OCI-LY1 (cell line): ENCODE data around the gene MCM7.

Experiments used
- H2AFZ ChIP-seq: fragments of 200-600 bp; sonication (generic), shearing (Covaris generic); 2 replicates; pipeline ENCODE4 v1.6.0; 2014; ENCODE audit warnings: antibody characterized with exemption, mild to moderate bottlenecking, low read length
- H3F3A ChIP-seq: fragments of 200-600 bp; sonication (generic), shearing (Covaris generic); 2 replicates; pipeline ENCODE4 v1.6.0; 2014; ENCODE audit warnings: mild to moderate bottlenecking, antibody characterized with exemption, low read length, moderate library complexity; ENCODE audit not compliant: insufficient read depth
- H3K27ac ChIP-seq: fragments of 200-600 bp; sonication (generic); 2 replicates; pipeline ENCODE4 v1.5.1; 2014; ENCODE audit warnings: low read length, mixed run types, mild to moderate bottlenecking, low read depth; ENCODE audit not compliant: poor library complexity, severe bottlenecking
- H3K27me3 ChIP-seq: fragments of 200-600 bp; sonication (generic); 2 replicates; pipeline ENCODE4 v1.6.0; 2014; ENCODE audit warnings: antibody characterized with exemption, mild to moderate bottlenecking, low read length, moderate library complexity; ENCODE audit not compliant: insufficient read depth
- H3K36me3 ChIP-seq: fragments of 200-600 bp; sonication (generic); 2 replicates; pipeline ENCODE4 v1.6.1; 2014; ENCODE audit warnings: mild to moderate bottlenecking, antibody characterized with exemption, low read length, moderate library complexity, mixed read lengths; ENCODE audit not compliant: insufficient read depth
- H3K4me1 ChIP-seq: fragments of 200-600 bp; sonication (generic); 2 replicates; pipeline ENCODE4 v1.5.1; 2014; ENCODE audit warnings: mild to moderate bottlenecking, low read length, moderate library complexity; ENCODE audit not compliant: insufficient read depth, severe bottlenecking
- H3K4me2 ChIP-seq: fragments of 200-600 bp; sonication (generic), shearing (Covaris generic); 2 replicates; pipeline ENCODE4 v1.6.1; 2014; ENCODE audit warnings: low read length
- H3K4me3 ChIP-seq: fragments of 200-600 bp; sonication (generic); 2 replicates; pipeline ENCODE4 v1.5.1; 2014; ENCODE audit warnings: low read length, low read depth, mild to moderate bottlenecking, mixed read lengths; ENCODE audit not compliant: poor library complexity, severe bottlenecking
- H3K79me2 ChIP-seq: fragments of 200-600 bp; shearing (Covaris generic); 2 replicates; pipeline ENCODE4 v1.6.1; 2016; ENCODE audit warnings: mixed run types, low read length, mixed read lengths; ENCODE audit not compliant: insufficient read depth
- H3K9ac ChIP-seq: fragments of 200-600 bp; sonication (generic), shearing (Covaris generic); 2 replicates; pipeline ENCODE4 v1.6.1; 2014; ENCODE audit warnings: mild to moderate bottlenecking, low read length, mixed read lengths
- H3K9me2 ChIP-seq: fragments of 200-600 bp; sonication (generic), shearing (Covaris generic); 2 replicates; pipeline ENCODE4 v1.6.1; 2014; ENCODE audit warnings: low read depth, mild to moderate bottlenecking, low read length, mixed read lengths
- H3K9me3 ChIP-seq: fragments of 200-600 bp; shearing (Covaris generic); 2 replicates; pipeline ENCODE4 v1.6.1; 2014; ENCODE audit warnings: low read length, mixed read lengths
- H4K20me1 ChIP-seq: fragments of 200-600 bp; sonication (generic), shearing (Covaris generic); 2 replicates; pipeline ENCODE4 v1.6.0; 2016; ENCODE audit warnings: mild to moderate bottlenecking, low read length; ENCODE audit not compliant: insufficient read depth
- CTCF ChIP-seq: fragments of 200-600 bp; sonication (generic), shearing (Covaris generic); IDR thresholded peaks from 2 replicates; pipeline ENCODE4 v1.5.1; 2017; ENCODE audit warnings: mild to moderate bottlenecking, antibody characterized with exemption, low read length, moderate library complexity, mixed read lengths
- EZH2 ChIP-seq: fragments of 200-600 bp; sonication (generic), shearing (Covaris generic); IDR thresholded peaks from 2 replicates; pipeline ENCODE4 v1.8.0; 2017; ENCODE audit warnings: borderline replicate concordance, mixed run types, mild to moderate bottlenecking, antibody characterized with exemption, low read length, moderate library complexity, mixed read lengths

Gene MCM7

GRCh38 chr7:100120733-100121036, 19.5 kb upstream of the MCM7 start:
- peak overlapping the region; percentile 76 for H3K27ac ChIP-seq

DNA sequence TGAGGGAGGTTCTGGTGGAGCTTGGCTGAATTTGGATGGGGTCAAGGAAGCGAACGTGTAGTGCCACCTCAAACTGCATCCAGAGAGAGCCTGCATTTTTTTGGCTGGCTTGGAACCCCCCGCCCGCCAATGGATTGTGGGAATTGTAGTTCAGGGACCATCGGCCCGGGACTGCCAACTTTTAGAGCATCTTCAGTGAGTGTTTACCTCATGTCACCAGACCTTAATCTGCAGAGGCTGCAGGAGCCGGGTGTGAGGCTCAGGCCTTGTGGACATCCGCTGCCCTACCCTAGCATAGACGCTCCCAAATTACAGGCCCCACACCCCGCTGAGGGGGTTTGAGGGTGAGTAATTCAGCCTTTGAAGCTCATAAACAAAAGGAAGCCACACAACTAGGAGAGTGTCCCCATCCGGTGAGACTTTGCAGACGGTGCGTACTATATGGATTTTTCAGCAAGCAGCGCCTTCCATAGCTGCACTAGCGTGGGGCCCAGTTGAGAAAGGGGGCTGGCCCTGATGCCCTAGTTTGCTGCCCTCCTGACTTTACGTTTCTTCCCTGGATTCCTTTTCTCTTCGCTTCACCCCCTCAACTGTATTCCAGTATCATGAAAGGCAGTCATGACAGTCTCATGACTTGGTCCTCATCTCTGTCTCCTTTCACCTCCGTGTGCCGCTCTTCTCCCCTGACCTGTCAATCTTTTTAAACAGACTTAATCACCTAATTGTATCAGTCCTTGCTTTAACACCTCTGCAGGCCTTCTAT, 19.0 kb upstream of the MCM7 start:
- no peaks in the 10 kb centered on the region for H3K27me3 ChIP-seq
- H3K4me3 ChIP-seq = peak overlapping the region; percentile 75
- H4K20me1 ChIP-seq = no peaks in the 10 kb centered on the region
- no peak for TF ChIP-seq CTCF
- TF ChIP-seq EZH2 = no peak
- peak overlapping the region; percentile 79 for H3K4me2 ChIP-seq
- peaks cover 14% of the 10 kb centered on the region; the same call in 1 of the 2 replicates for H3K36me3 ChIP-seq
- H2AFZ ChIP-seq = no peak overlapping the region
- H3K9me2 ChIP-seq = no peaks in the 10 kb centered on the region
- H3K9ac ChIP-seq = peak overlapping the region; percentile 78
- H3K79me2 ChIP-seq = no peaks in the 10 kb centered on the region
- peak overlapping the region; percentile 76 for H3K27ac ChIP-seq
- no peaks in the 10 kb centered on the region for H3F3A ChIP-seq
- H3K9me3 ChIP-seq = no peaks in the 10 kb centered on the region
- H3K4me1 ChIP-seq = peaks cover 37% of the 10 kb centered on the region

More at GRCh38 chr7:100120733-100121036, 19.5 kb upstream of the MCM7 start:
- Histone ChIP-seq H3K4me3 (peak overlapping the region; percentile 75), H3K9me2 (no peaks in the 10 kb centered on the region), H2AFZ (no peak overlapping the region), H3K27me3 (no peaks in the 10 kb centered on the region), H3F3A (no peaks in the 10 kb centered on the region), H3K36me3 (peaks cover 18% of the 10 kb centered on the region; the same call in 1 of the 2 replicates), H3K9ac (peak overlapping the region; percentile 78), H3K9me3 (no peaks in the 10 kb centered on the region), H3K4me1 (peaks cover 42% of the 10 kb centered on the region), H3K4me2 (peak overlapping the region; percentile 79), H4K20me1 (no peaks in the 10 kb centered on the region), H3K79me2 (no peaks in the 10 kb centered on the region)
- TF ChIP-seq EZH2 = no peak
- no peak for TF ChIP-seq CTCF

- Histone ChIP-seq H3F3A (no peaks in the 10 kb centered on the region), H3K4me3 (peak within 1 kb of the TSS; percentile 75), H3K79me2 (no peaks in the 10 kb centered on the region), H3K4me1 (peaks cover 29% of the 10 kb centered on the region), H3K9me2 (no peaks in the 10 kb centered on the region), H3K36me3 (peaks cover 6% of the 10 kb centered on the region; the same call in 1 of the 2 replicates), H3K27ac (peak within 1 kb of the TSS; percentile 76), H3K4me2 (peak within 1 kb of the TSS; percentile 79), H3K27me3 (no peaks in the 10 kb centered on the region), H3K9me3 (no peaks in the 10 kb centered on the region), H2AFZ (no peak within 1 kb of the TSS), H3K9ac (peak within 1 kb of the TSS; percentile 78), H4K20me1 (no peaks in the 10 kb centered on the region)
- TF ChIP-seq CTCF = no peak
- TF ChIP-seq EZH2 = no peak
Measured at GRCh38 chr7:100119072-100119969, 18.1 kb upstream of the MCM7 start, which contains the start of the genes CNPY4 and TAF6. Gene CNPY4, plus strand, starts transcription at chr7:100119634. Its CDS starts 111 bp downstream, at chr7:100119745. Gene TAF6, minus strand, starts transcription at chr7:100119358. Its CDS starts 5,149 bp downstream, at chr7:100114209.
